GM19193 (cell line): ENCODE results near the gene PLXDC2.

ENCODE experiments used
- POLR2A ChIP-seq: IDR thresholded peaks from 4 replicates; pipeline ENCODE4 v1.6.1; 2011; ENCODE audit not compliant: insufficient read depth, insufficient read length; ENCODE audit errors: extremely low read depth

PLXDC2 gene

GRCh38 chr10:20029523-20029922, 213.3 kb downstream of the PLXDC2 start:
- TF ChIP-seq POLR2A: no peak

- TF ChIP-seq POLR2A: no peak
Observed at GRCh38 chr10:20033476-20033875, 217.2 kb downstream of the PLXDC2 start.

DNA sequence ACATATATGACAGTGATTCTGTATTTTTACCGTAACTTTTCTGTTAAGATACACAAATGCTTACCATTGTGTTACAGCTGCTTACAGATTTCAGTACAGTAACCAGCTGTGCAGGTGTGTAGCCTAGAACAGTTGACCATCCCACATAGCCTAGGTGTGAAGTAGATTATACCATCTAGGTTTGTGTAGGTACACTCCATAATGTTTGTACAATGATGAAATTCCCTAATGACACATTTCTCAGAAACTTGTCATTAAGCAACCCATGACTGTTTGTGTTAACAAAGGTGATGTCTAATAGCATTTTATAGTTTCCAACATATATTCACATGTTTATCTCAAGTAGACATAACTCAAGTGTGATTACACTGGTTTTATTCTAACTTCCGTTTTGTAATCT, 218.5 kb downstream of the PLXDC2 start:
- TF ChIP-seq POLR2A: no peak

DNA sequence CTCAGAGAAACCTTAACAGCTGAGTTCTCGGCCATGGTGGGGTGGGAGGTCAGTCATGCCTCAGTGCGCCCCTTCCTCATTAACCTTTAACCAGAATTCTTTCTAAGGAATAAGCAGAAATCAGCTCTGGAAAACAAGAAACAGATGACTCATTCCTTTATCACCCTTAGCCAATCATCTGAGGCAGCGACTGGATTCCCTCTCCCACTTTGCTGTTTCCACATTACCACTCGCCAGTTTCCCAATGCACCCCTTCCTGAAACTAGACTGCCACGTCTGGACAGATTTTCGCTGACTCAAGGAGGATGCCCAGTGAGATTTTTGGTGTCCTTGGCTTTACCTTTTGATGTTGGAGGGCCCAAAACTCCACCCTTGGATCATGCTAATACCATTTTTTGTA, 223.8 kb downstream of the PLXDC2 start:
- no peak for TF ChIP-seq POLR2A

GRCh38 chr10:20041931-20042330, 225.7 kb downstream of the PLXDC2 start:
- TF ChIP-seq POLR2A: no peak

GRCh38 chr10:20048161-20048560, 231.9 kb downstream of the PLXDC2 start:
- TF ChIP-seq POLR2A: no peak

- no peak for TF ChIP-seq POLR2A
Observed at GRCh38 chr10:20058135-20058534, 241.9 kb downstream of the PLXDC2 start.

GRCh38 chr10:20059084-20059835, 243.0 kb downstream of the PLXDC2 start:
- no peak for TF ChIP-seq POLR2A

- no peak for TF ChIP-seq POLR2A
Observed at GRCh38 chr10:20065814-20066213, 249.6 kb downstream of the PLXDC2 start.

DNA sequence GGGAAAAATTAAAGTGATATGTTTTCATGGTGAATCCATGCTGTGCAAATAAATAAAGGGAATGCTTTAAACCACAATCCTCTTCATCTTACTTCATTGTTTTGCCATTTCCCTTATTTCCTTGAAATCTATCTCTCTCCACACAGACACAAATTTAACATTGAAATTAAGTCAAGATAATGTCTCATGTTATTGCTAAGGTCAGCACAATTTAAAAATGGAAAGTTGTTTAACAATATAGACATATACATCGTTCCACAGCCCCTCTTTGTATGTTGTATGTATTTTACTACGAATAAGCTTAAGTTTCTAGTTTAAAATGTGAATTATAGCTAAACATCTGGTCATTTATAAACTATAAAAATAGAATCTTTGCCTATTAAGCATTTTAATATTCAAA, 256.9 kb downstream of the PLXDC2 start:
- no peak for TF ChIP-seq POLR2A

DNA sequence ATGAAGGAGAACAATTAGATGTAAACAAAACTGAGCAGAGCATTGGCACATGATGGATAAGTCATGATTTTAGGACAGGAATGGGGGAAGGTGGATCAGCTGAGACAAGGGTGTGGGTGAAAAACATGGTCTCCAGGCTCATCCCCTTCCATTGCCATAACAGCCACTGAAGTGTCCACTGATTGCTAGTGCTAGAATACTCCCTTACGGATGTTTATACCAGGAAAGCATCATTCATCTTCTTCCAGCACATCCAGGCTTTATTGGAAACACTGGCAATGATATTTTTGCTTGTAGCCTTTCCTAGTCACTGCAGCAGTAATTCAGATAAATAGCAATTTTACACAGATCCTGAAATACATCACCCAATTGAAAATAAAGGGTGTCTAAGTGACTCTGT, 259.5 kb downstream of the PLXDC2 start:
- TF ChIP-seq POLR2A: no peak

GRCh38 chr10:20084451-20084850, 268.2 kb downstream of the PLXDC2 start:
- TF ChIP-seq POLR2A: no peak

GRCh38 chr10:20085115-20085514, 268.9 kb downstream of the PLXDC2 start:
- TF ChIP-seq POLR2A: no peak

GRCh38 chr10:20087353-20087752, 271.1 kb downstream of the PLXDC2 start:
- TF ChIP-seq POLR2A: no peak

DNA sequence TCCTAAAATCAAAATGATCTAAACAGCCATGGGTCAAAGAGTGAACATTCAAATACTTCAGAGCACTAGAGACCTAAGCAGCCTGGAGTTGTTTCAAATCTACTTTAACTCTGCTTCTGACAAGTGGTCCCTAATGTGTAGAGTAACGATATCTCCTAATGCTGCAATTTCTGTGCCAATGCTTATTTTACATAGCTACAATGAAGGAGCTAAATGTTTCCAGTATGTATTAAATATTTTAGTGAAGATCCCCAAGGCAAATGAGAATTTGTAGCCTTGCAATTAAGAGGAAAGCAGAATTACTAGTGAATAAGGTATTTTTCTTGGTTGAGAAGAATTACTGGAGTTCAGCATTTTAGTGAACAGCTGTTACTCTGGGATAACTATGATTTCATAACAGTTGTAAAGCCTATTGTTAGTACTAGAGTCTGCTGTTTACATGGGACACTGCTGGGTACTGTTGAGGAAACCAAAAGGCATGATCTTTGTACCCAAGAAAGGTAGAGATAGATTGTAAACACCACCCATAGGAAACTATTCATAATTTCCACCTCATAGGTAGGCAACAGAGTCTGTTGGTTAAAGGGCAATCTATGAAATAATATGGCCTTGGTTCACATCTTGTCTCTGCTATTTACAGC, 271.9 kb downstream of the PLXDC2 start:
- no peak for TF ChIP-seq POLR2A

GRCh38 chr10:20089879-20090278, 273.6 kb downstream of the PLXDC2 start:
- no peak for TF ChIP-seq POLR2A
